Activated CD4-positive, CD25-positive, alpha-beta regulatory T cell (primary cell): ENCODE results near the gene SLC7A8.

Experiments used
- DNase-seq, 4 experiments: peaks; one replicate each; lab custom pipeline; 2025; lab: John Stamatoyannopoulos, UW

Gene SLC7A8

GRCh38 chr14:23130871-23131270 is 52.6 kb downstream of the SLC7A8 start:
- no peak for DNase-seq

GRCh38 chr14:23129759-23130316 is 53.6 kb downstream of the SLC7A8 start:
- DNase-seq: no peak

- no peak for DNase-seq
These were observed 54.3 kb downstream of the SLC7A8 start for GRCh38 chr14:23128969-23129758.

DNA sequence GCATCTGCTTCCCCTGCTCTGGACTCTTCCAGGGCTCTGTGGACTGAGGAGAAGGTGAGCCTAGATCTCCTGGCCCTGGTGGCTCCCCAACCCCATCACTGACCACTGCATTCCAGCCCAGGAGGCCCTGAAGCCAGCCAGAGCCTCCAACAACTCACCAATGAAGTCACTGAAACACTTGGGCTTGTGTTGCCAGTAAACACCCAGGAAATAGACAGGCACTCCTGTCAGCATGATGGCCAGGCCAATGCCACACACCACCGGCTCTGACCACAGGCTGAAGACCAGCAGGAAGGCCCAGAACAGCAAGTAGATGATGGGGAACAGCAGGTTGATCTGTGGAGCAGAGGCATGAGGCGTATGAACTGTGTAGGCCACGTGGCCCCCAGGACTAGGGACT is 55.6 kb downstream of the SLC7A8 start:
- no peak for DNase-seq

GRCh38 chr14:23126548-23127278 is 56.7 kb downstream of the SLC7A8 start:
- DNase-seq: no peak

DNA sequence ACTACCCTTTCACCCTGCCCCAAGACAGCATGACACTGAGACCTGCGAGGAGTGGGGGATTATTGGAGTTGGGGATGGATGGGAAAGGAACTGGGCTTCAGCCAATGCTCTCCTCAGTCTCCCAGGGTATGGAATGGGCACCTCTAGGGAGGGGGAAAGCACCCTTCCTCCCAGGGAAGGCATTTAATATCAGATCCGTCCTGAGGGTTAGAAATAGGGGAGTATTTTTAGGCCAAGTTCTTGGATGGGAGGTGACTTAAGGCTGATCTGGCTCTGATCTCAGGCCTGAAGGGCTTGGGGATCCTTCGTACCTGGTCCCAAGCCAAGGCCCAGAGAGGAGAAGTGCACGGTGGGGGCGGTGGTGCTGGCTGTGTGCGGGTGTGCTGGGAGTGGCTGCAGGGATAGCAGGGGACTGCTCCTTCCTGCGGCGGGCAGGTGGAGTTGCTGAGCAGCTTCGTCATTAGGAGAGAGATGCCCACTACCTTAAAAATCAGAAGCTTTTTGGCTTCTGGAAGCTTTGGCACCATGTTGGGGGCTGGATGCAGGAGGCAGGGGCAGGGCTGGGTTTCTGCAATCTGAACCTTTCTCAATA is 57.4 kb downstream of the SLC7A8 start:
- DNase-seq: no peak

DNA sequence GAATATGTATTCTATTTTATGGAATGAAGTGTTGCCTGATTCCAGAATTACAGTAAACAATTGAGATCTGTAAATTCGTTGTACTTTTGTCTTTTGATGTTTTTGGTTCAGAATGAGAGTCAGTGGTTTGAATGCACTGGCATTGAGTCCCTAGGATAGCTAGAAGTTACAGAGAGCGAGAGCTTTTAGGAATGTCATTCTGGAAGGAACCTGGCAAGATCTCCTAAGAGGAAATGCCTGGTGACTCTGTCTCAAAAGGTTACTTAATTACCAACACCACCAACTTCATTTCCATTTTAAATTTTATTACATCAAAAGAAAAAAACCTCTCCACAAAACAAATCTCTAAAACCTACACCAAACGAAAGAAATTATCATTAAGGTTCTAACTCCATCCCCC is 58.4 kb downstream of the SLC7A8 start:
- DNase-seq: no peak

- DNase-seq: no peak
These were observed 59.0 kb downstream of the SLC7A8 start for GRCh38 chr14:23124337-23124954.

GRCh38 chr14:23123419-23123818 is 60.0 kb downstream of the SLC7A8 start:
- DNase-seq: no peak

GRCh38 chr14:23122086-23122485 is 61.4 kb downstream of the SLC7A8 start:
- DNase-seq: no peak

DNA sequence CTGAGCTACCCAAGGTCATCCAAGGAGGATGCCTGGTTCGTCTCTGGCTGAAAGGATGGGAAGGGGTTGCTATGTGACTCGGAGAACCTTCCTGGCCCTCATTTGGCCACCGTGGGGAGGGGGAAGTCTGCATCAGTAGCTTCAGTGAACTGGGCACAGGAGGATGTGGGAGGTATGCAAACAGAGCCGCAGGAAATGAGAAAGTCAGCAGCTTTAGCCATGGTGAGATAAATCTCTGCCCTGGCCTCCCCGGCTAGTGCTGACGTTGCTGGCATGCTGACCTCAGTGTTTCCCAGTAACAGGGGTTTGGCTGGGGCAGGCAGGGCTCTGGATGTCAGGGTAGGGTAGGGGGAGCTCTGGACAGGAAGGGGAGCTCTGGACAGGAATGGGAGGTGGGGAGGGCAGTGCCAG is 62.1 kb downstream of the SLC7A8 start:
- no peak for DNase-seq

- DNase-seq: peak; percentile 51 to 61 (median 58)
These were observed 62.8 kb downstream of the SLC7A8 start for GRCh38 chr14:23120541-23121251.

- DNase-seq: no peak
These were observed 63.8 kb downstream of the SLC7A8 start for GRCh38 chr14:23119363-23120327.

DNA sequence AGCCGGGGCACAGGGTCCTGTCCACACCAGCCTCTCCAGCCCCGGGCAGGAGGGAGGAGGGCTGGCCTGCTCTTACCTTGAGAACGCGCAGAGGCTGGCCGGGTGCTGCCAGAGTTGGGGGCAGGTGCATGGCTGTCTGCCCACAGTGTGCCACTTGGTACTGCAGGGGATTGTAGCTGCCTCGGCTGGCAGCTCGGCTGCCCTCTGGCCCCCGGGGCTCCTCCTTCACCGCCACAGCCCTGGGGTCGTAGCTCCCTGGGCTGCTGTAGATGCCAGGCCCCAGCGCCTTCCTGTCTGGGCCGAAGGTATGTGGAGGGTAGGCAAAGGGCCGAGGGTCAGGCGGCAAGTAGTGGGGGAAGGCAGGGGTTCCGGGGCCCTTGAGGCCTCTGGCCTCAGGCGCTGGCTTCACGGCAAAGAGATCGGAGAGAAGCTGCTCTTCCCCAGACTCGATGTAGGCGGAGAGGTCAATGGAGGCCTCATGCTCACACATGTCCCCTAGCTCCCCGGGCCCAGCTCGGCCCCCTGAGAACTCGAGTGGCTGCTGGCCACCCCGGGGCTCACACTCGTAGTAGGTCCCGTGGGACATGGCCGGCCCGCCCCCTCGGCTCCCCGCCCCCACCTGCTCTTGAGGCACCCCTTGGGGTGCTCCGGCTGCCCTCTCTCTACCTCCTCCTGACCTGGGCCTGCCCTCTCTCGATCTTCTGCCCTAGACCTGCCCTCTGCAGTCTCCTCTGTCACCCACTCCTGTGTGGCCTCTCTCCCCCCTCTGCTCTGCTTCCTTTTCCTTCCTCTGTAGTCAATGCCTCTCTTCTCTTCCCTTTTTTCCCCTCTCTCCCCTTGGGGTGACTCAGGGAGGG is 64.7 kb downstream of the SLC7A8 start, which contains the start of gene CEBPE:
Gene CEBPE (minus strand): TSS at position 750 of the 857 bp plus-strand sequence. CDS start 164 bp downstream, at position 586.
- DNase-seq: no peak

DNA sequence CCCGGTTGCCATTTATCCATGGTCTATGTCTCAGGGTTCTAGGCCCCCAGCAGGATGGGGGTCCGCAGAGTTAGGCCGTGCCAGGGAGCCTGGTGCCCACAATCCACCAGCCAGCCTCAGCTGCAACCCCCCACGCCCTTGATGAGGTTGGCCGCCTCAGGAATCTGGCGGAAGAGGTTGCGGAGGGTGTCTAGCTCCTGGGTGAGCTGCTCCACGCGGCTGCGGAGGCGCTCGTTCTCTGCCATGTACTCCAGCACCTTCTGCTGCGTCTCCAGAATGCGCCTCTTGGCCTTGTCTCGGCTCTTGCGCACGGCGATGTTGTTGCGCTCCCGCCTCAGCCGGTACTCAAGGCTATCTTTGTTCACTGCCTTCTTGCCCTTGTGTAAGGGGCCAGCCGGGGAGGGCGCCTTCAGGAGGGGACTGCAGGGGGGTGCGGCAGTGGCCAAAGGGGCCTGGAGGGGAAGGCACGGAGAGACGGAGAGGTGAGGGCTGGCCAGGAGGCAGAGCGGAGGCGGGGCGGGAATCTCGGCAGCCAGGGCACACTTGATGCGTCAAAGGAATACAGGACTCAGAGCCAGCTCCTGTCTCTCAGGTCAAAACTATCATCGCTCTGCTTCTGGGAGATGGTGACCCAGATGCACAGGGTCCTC is 66.0 kb downstream of the SLC7A8 start:
- no peak for DNase-seq

- no peak for DNase-seq
These were observed 67.5 kb downstream of the SLC7A8 start for GRCh38 chr14:23115918-23116317.

- DNase-seq: no peak
These were observed 68.3 kb downstream of the SLC7A8 start for GRCh38 chr14:23115039-23115731.

GRCh38 chr14:23114669-23115038 is 68.8 kb downstream of the SLC7A8 start:
- DNase-seq: no peak
